ENCODE data around the gene FIGLA.

The FIGLA gene

GRCh38 chr2:70772486-70773155 lies 17.8 kb downstream of the FIGLA start:
- Histone ChIP-seq H3K27ac (ENCODE audit: low read depth, low read length, severe bottlenecking) (no peak overlapping the region), H3K4me1 (ENCODE audit: control insufficient read depth, insufficient read depth, low read length, poor library complexity, severe bottlenecking) (no peaks in the 10 kb centered on the region), H3K9me3 (ENCODE audit: control insufficient read depth, low read length) (no peaks in the 10 kb centered on the region), H3K4me3 (ENCODE audit: extremely low read depth, insufficient read depth, low read length, poor library complexity, severe bottlenecking) (no peak overlapping the region), H3K36me3 (ENCODE audit: control insufficient read depth, insufficient read depth, low read length) (no peaks in the 10 kb centered on the region)
- 80 to 94% methylated on average over 1 to 2 of the region's 2 CpGs for WGBS, 2 experiments (ENCODE audit: insufficient coverage in 2 of 2)

- Histone ChIP-seq H3K4me1 (ENCODE audit: control insufficient read depth, insufficient read depth, low read length, poor library complexity, severe bottlenecking) (no peaks in the 10 kb centered on the region), H3K4me3 (ENCODE audit: extremely low read depth, insufficient read depth, low read length, poor library complexity, severe bottlenecking) (no peak overlapping the region), H3K27ac (ENCODE audit: low read depth, low read length, severe bottlenecking) (no peak overlapping the region), H3K36me3 (ENCODE audit: control insufficient read depth, insufficient read depth, low read length) (no peaks in the 10 kb centered on the region), H3K9me3 (ENCODE audit: control insufficient read depth, low read length) (no peaks in the 10 kb centered on the region)
- 80 to 89% methylated on average over 1 of the region's 2 CpGs for whole genome bisulfite sequencing, 2 experiments (ENCODE audit: insufficient coverage in 2 of 2)
These were observed 19.0 kb downstream of the FIGLA start for GRCh38 chr2:70771446-70771845.

GRCh38 chr2:70769450-70769849 lies 21.0 kb downstream of the FIGLA start:
- Histone ChIP-seq H3K4me1 (ENCODE audit: control insufficient read depth, insufficient read depth, low read length, poor library complexity, severe bottlenecking) (no peaks in the 10 kb centered on the region), H3K4me3 (ENCODE audit: extremely low read depth, insufficient read depth, low read length, poor library complexity, severe bottlenecking) (no peak overlapping the region), H3K9me3 (ENCODE audit: control insufficient read depth, low read length) (no peaks in the 10 kb centered on the region), H3K27ac (ENCODE audit: low read depth, low read length, severe bottlenecking) (no peak overlapping the region), H3K36me3 (ENCODE audit: control insufficient read depth, insufficient read depth, low read length) (no peaks in the 10 kb centered on the region)
- WGBS, 2 experiments (ENCODE audit: insufficient coverage in 2 of 2), result 60 to 67% methylated on average over 1 of the region's 2 CpGs

DNA sequence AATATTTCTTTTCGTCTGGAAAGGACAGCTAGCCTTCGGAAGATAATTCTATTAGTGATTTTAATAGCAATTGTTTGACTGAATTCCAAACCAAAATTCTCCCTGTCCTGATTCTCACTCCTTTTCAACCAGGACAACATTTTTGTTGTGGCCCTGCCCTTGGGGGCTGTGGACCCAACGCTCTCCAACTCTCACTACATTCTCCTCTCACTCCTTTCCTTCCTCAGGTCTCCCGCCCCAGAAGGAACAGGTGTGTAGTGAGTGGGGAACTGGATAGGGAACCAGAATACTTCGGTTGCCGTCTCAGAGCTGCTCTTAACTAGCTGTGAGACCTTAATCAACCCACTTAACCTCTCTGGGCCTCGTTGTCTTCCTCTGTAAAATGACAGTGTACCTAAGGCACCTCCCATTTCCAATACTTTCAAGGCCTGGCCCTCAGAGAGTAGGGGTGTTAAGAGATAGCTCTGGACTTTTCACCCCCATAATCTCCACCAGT lies 21.8 kb downstream of the FIGLA start:
- no peaks in the 10 kb centered on the region for H3K9me3 ChIP-seq (ENCODE audit: control insufficient read depth, low read length)
- no peaks in the 10 kb centered on the region for H3K4me1 ChIP-seq (ENCODE audit: control insufficient read depth, insufficient read depth, low read length, poor library complexity, severe bottlenecking)
- H3K27ac ChIP-seq (ENCODE audit: low read depth, low read length, severe bottlenecking), result no peak overlapping the region
- no peaks in the 10 kb centered on the region for H3K36me3 ChIP-seq (ENCODE audit: control insufficient read depth, insufficient read depth, low read length)
- peak overlapping the region; percentile 5 for H3K4me3 ChIP-seq (ENCODE audit: extremely low read depth, insufficient read depth, low read length, poor library complexity, severe bottlenecking)
- WGBS, 2 experiments (ENCODE audit: insufficient coverage in 2 of 2), result no CpG with 5 or more reads among the region's 7 CpGs

DNA sequence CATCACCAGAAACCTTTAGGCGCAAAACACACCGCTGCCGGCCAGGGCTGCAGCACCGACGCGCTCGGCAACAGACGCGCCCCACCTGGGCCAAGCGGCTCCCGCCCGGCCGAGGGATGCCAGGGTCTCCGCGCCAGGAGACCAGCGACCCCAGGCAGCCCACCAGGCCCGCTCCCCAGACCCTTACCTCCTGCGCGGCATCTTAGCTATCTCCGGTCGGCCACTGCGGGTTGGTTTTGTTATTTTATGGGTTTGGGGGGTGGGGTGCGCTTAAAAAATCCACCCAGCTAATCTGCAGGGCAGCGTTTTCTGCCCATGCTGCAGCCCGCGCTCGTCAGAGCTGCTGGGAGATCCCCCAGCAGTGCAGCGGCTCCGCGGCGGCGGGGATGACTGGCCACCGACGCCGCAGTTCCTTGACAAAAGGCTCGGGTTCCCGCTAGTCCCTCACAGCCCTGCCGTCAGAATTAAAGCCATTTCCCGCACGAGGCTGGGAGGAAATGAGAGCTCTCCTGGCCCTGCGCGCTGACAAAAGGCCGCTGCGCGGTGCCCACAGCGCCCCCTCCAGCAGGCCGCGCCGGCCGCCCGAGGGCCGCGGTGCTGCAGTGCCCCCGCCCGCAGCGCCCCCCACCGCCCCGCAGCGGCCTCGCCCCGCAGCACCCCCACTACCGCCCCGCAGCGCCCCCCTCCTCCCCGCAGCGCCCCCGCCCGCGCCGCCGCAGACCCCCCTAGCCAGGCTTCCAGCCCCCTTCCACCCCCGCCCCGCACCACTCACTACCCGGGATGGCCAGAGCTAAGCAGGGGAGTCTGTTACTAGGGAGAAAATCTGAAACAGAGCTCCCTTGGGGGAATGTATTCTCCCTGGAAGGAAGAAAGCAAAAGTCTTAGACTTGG lies 22.5 kb downstream of the FIGLA start, which contains the start of gene ADD2:
Gene ADD2 (minus strand): TSS at position 502 of the 891 bp plus-strand sequence. CDS start 61,792 bp downstream, outside the sequence.
- peak within 1 kb of the TSS; percentile 45 for H3K27ac ChIP-seq (ENCODE audit: low read depth, low read length, severe bottlenecking)
- WGBS, 2 experiments (ENCODE audit: insufficient coverage in 2 of 2), result 0% methylated on average over 29 to 33 of the region's 74 CpGs

DNA sequence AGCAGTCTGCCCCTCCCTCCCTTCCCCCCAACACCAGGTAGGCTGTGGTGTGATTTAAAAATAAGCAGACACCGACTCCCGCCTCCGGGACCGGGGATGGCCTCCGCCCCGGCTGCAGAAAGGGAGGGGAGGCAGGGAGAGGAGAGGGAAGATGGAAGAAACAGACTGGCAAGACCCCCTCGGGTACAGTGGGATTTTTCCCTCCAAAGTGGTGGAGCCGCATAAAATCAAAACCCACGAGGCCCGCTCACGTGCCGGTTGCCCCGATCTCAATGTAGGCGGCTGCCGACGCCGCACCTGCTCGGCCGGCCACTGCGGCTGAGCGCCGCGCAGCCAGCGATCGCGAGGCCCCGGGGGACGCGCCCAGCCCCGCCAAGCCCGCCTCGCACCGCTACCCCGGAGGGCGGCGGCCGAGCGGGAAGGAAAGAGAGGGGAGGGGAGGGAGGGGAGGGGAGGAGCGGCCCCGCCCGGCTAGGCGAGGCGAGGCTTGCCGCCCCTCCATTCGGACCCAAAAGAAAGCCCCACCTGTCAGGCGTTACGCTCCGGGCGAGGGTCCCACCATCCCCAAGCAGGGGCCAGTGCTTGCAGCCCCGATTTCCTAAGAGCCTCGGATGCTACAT lies 23.3 kb downstream of the FIGLA start:
- Histone ChIP-seq H3K27ac (ENCODE audit: low read depth, low read length, severe bottlenecking) (no peak overlapping the region), H3K4me3 (ENCODE audit: extremely low read depth, insufficient read depth, low read length, poor library complexity, severe bottlenecking) (peak overlapping the region; percentile 63), H3K9me3 (ENCODE audit: control insufficient read depth, low read length) (no peaks in the 10 kb centered on the region), H3K4me1 (ENCODE audit: control insufficient read depth, insufficient read depth, low read length, poor library complexity, severe bottlenecking) (no peaks in the 10 kb centered on the region), H3K36me3 (ENCODE audit: control insufficient read depth, insufficient read depth, low read length) (no peaks in the 10 kb centered on the region)
- 0% methylated on average over 8 to 24 of the region's 51 CpGs for WGBS, 2 experiments (ENCODE audit: insufficient coverage in 2 of 2)

More for the DNA sequence above, 22.5 kb downstream of the FIGLA start, which contains the start of gene ADD2:
- H3K36me3 ChIP-seq (ENCODE audit: control insufficient read depth, insufficient read depth, low read length), result no peaks in the 10 kb centered on the region
- no peaks in the 10 kb centered on the region for H3K9me3 ChIP-seq (ENCODE audit: control insufficient read depth, low read length)
- H3K4me1 ChIP-seq (ENCODE audit: control insufficient read depth, insufficient read depth, low read length, poor library complexity, severe bottlenecking), result no peaks in the 10 kb centered on the region
- peak within 1 kb of the TSS; percentile 63 for H3K4me3 ChIP-seq (ENCODE audit: extremely low read depth, insufficient read depth, low read length, poor library complexity, severe bottlenecking)

- no peak overlapping the region for H3K27ac ChIP-seq (ENCODE audit: low read depth, low read length, severe bottlenecking)
- H3K4me3 ChIP-seq (ENCODE audit: extremely low read depth, insufficient read depth, low read length, poor library complexity, severe bottlenecking), result peak overlapping the region; percentile 63
- no peaks in the 10 kb centered on the region for H3K4me1 ChIP-seq (ENCODE audit: control insufficient read depth, insufficient read depth, low read length, poor library complexity, severe bottlenecking)
- 3 to 7% methylated on average over 5 of the region's 7 CpGs for WGBS, 2 experiments (ENCODE audit: insufficient coverage in 2 of 2)
- H3K36me3 ChIP-seq (ENCODE audit: control insufficient read depth, insufficient read depth, low read length), result no peaks in the 10 kb centered on the region
- H3K9me3 ChIP-seq (ENCODE audit: control insufficient read depth, low read length), result no peaks in the 10 kb centered on the region
These were observed 23.9 kb downstream of the FIGLA start for GRCh38 chr2:70766357-70767078.

DNA sequence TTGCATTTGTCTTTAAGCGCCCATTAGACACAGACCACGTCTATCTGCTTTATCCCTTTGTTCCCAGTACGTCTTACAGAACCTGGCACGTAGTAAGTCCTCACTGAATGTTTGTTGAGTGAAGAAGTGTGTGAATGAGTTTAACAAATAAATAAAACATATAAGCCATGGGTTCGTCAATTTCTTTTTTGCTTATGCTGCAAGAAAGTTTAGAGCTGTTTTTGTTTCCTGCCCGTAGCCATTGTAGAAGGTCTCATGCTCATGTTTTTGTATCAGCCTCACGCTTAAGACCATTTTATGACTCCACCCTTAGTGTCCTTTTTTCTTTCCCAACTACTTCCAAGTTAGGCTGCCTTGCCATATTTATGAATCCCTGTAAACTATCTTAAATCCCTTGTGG lies 24.9 kb downstream of the FIGLA start:
- Histone ChIP-seq H3K36me3 (ENCODE audit: control insufficient read depth, insufficient read depth, low read length) (no peaks in the 10 kb centered on the region), H3K9me3 (ENCODE audit: control insufficient read depth, low read length) (no peaks in the 10 kb centered on the region), H3K4me1 (ENCODE audit: control insufficient read depth, insufficient read depth, low read length, poor library complexity, severe bottlenecking) (no peaks in the 10 kb centered on the region), H3K27ac (ENCODE audit: low read depth, low read length, severe bottlenecking) (no peak overlapping the region), H3K4me3 (ENCODE audit: extremely low read depth, insufficient read depth, low read length, poor library complexity, severe bottlenecking) (no peak overlapping the region)
- WGBS, 2 experiments (ENCODE audit: insufficient coverage in 2 of 2), result 92 to 93% methylated on average over 2 to 3 of the region's 7 CpGs

- Histone ChIP-seq H3K9me3 (ENCODE audit: control insufficient read depth, low read length) (no peaks in the 10 kb centered on the region), H3K36me3 (ENCODE audit: control insufficient read depth, insufficient read depth, low read length) (no peaks in the 10 kb centered on the region), H3K4me3 (ENCODE audit: extremely low read depth, insufficient read depth, low read length, poor library complexity, severe bottlenecking) (no peak overlapping the region), H3K27ac (ENCODE audit: low read depth, low read length, severe bottlenecking) (no peak overlapping the region), H3K4me1 (ENCODE audit: control insufficient read depth, insufficient read depth, low read length, poor library complexity, severe bottlenecking) (no peaks in the 10 kb centered on the region)
- WGBS, 2 experiments (ENCODE audit: insufficient coverage in 2 of 2), result 100% methylated on average over 1 of the region's 1 CpG; no CpG with 5 or more reads in 1 of the 2 experiments
These were observed 31.0 kb downstream of the FIGLA start for GRCh38 chr2:70759446-70759845.

DNA sequence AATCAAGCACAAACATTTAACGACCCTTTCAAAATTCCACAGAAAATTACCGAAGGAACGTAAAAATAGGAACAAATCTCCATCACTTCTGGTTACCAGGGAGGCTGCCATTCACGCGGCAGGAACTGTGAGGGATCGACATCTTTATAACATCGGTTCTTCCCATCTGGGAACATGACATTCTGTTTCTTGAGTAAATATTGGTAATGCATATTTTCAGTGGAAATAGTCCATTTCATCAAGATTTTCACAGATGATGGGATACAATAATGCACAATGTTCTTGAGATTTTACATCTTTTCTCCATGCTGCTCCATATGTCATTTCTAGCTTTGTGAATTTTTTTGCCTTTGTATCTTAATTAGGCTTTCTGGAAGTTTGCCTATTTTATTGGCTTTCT lies 32.5 kb downstream of the FIGLA start:
- H3K27ac ChIP-seq (ENCODE audit: low read depth, low read length, severe bottlenecking), result no peak overlapping the region
- no peaks in the 10 kb centered on the region for H3K9me3 ChIP-seq (ENCODE audit: control insufficient read depth, low read length)
- 96 to 100% methylated on average over 4 to 5 of the region's 7 CpGs for WGBS, 2 experiments (ENCODE audit: insufficient coverage in 2 of 2)
- no peaks in the 10 kb centered on the region for H3K36me3 ChIP-seq (ENCODE audit: control insufficient read depth, insufficient read depth, low read length)
- H3K4me1 ChIP-seq (ENCODE audit: control insufficient read depth, insufficient read depth, low read length, poor library complexity, severe bottlenecking), result no peaks in the 10 kb centered on the region
- no peak overlapping the region for H3K4me3 ChIP-seq (ENCODE audit: extremely low read depth, insufficient read depth, low read length, poor library complexity, severe bottlenecking)
